Glutamatergic neuron (in vitro differentiated cells): ENCODE results near the gene HDAC4. TPM values are rescaled to one million over a fixed set of nuclear protein-coding genes. Genes with fewer than 3 reads are reported as not detected.

Experiments
- DNase-seq: peaks from one replicate; pipeline ENCODE4 v3.0.0; 2022
- H3K27ac Mint-ChIP-seq: one replicate; pipeline ENCODE4 v1.8.0; 2020; ENCODE audit warnings: mild to moderate bottlenecking, mixed read lengths, inconsistent platforms; ENCODE audit not compliant: unreplicated experiment
- H3K27me3 Mint-ChIP-seq: one replicate; pipeline ENCODE4 v1.8.0; 2020; ENCODE audit warnings: mild to moderate bottlenecking, moderate library complexity, mixed read lengths, inconsistent platforms; ENCODE audit not compliant: unreplicated experiment
- H3K36me3 Mint-ChIP-seq: one replicate; pipeline ENCODE4 v1.8.0; 2020; ENCODE audit warnings: mild to moderate bottlenecking, mixed read lengths, inconsistent platforms; ENCODE audit not compliant: unreplicated experiment
- H3K4me1 Mint-ChIP-seq: one replicate; pipeline ENCODE4 v1.8.0; 2020; ENCODE audit warnings: mild to moderate bottlenecking, low read depth, mixed read lengths, inconsistent platforms; ENCODE audit not compliant: unreplicated experiment
- H3K4me3 Mint-ChIP-seq: one replicate; pipeline ENCODE4 v1.8.0; 2020; ENCODE audit warnings: mild to moderate bottlenecking, mixed read lengths, inconsistent platforms; ENCODE audit not compliant: unreplicated experiment
- H3K9me3 Mint-ChIP-seq: one replicate; pipeline ENCODE4 v1.8.0; 2020; ENCODE audit warnings: mild to moderate bottlenecking, moderate library complexity, mixed read lengths, inconsistent platforms; ENCODE audit not compliant: unreplicated experiment
- total RNA-seq: library from RNA; stranded (reverse); fragmentation: NEBNext Ultra II Directional; extraction: Animal tissue kit (Norgen Biotek cat#: 25700); gene quantifications from one replicate; pipeline ENCODE4 v1.2.1, GENCODE V29; 2021; ENCODE audit not compliant: unreplicated experiment
- TF ChIP-seq, protein P1 (sequence below): fragments of 200-600 bp; sonication (generic); IDR thresholded peaks from one replicate; pipeline ENCODE4 v1.5.0; 2021; ENCODE audit not compliant: partially characterized antibody, unreplicated experiment

The HDAC4 gene
- total RNA-seq, 1 donor from 2014 or later: 90.6 TPM

DNA sequence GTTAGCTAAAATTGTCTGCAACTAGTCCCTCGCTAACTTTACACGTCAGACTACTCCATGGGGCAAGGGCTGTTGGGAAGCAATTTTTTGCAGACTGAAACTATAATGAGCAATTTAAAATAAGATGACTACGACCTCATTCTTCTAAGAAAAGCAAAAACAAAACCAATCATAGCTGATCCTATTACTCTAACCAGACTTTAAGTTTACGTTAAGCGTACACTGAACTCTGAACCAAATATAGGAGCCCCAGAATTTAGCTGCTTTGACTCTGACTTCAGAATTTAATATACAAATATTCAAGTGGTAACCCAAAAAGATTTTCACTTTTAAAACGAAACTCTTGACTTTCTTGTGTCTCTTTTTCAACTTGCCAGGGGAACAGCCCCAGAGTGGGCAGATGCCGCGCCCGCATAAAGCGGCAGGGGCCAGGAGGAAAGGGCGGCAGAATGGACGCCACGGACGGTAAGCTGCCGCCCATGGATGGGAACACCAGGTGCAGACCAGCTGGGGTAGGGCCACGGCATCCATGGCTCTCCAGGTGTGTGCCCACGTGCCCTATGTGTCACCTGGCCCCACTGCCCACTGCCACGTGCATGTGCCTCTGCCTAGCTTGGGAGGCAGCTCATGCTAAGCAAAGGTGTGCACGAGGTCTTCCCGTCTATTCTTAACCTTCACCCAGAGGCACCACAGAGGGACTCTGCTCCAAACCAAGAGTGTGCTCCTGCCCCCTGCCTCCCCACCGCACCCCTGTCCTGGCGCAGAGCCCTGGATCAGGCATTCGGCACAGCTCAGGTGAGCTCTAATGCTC is 217.6 kb downstream of the HDAC4 start:
- peak; percentile 11 for DNase-seq
- TF ChIP-seq, protein P1, sequence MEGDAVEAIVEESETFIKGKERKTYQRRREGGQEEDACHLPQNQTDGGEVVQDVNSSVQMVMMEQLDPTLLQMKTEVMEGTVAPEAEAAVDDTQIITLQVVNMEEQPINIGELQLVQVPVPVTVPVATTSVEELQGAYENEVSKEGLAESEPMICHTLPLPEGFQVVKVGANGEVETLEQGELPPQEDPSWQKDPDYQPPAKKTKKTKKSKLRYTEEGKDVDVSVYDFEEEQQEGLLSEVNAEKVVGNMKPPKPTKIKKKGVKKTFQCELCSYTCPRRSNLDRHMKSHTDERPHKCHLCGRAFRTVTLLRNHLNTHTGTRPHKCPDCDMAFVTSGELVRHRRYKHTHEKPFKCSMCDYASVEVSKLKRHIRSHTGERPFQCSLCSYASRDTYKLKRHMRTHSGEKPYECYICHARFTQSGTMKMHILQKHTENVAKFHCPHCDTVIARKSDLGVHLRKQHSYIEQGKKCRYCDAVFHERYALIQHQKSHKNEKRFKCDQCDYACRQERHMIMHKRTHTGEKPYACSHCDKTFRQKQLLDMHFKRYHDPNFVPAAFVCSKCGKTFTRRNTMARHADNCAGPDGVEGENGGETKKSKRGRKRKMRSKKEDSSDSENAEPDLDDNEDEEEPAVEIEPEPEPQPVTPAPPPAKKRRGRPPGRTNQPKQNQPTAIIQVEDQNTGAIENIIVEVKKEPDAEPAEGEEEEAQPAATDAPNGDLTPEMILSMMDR: no peak
- Mint-ChIP-seq H3K9me3 (peaks cover 10% of the 10 kb centered on the region), H3K4me1 (peaks cover 13% of the 10 kb centered on the region), H3K27ac (no peak overlapping the region), H3K27me3 (peaks cover 13% of the 10 kb centered on the region), H3K4me3 (no peak overlapping the region), H3K36me3 (no peaks in the 10 kb centered on the region)

DNA sequence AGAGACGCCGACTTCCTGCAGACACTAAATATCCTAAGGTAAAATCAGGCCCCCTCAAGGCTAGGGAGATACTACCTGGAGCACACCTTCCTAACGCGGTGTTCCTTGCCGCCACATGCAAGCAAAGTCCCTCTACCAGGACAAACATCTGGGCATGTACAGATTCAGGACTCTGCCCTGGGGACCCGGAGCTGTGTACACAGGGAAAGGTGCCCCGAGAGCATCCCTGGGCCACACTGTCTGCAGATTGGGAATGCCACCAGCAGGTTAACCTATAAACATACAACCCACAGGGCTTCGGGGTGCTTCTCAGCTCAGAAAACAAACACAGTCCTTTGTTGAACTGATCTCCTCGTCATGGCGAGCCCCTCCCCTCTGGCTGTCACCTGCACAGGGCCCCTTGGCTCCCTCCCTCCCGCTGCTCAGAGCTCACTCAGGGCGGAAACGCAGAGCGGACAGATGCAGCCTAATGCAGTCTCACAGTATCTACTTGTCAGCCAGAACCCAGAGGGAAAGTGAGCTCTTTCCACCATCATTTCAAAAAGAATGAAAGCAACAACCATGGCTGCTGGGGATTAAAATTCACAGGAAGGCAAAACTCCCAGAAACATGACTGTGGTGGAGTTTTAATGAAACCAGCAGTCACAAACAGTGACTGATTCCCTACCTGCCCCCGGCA is 218.8 kb downstream of the HDAC4 start:
- Mint-ChIP-seq H3K27ac (no peak overlapping the region), H3K9me3 (peaks cover 13% of the 10 kb centered on the region), H3K27me3 (peaks cover 13% of the 10 kb centered on the region), H3K36me3 (peaks cover 6% of the 10 kb centered on the region), H3K4me1 (peaks cover 13% of the 10 kb centered on the region), H3K4me3 (no peak overlapping the region)
- TF ChIP-seq, protein P1: no peak
- DNase-seq: peak; percentile 42

DNA sequence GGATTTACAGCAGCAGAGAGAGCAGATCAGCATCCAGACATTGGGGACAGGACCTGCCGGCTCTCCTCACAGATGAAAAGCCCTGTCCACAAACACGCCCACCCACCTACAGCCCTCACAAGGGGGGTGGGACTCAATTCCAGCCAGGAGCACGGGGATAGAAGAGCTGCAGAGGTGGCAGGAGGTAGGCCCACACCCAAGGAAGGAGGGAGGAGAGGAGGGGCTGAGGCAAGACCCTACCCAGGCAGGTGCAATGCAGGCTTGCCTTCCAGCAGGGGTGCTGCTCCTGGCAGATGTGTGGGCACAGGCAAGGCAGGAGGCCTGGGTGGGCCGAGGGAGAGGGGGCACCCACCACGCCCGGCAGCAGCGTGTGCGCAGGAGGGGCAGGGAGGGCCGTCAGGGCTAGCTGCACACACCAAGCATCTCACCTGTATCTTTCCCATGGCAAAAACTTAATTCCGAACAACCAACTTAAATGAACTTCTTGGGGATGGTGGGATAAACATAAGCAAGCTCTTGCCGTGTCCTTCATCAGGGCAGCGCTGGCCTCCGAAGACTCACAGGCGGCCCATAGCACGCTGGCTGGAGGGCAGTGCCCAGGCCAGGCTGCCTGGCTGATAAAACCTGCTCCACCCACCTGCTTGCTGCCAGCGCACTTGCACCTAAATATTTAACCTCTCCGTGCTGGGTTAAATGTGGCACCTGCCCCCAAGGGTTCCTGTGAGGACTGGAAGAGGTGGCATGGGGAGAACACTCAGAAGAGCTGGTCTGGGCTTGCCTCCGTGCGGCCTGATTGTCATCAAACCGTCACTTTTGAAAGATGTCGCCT is 219.5 kb downstream of the HDAC4 start:
- Mint-ChIP-seq H3K9me3 (peaks cover 15% of the 10 kb centered on the region), H3K36me3 (peaks cover 14% of the 10 kb centered on the region), H3K4me3 (no peak overlapping the region), H3K4me1 (peaks cover 13% of the 10 kb centered on the region), H3K27me3 (peaks cover 19% of the 10 kb centered on the region), H3K27ac (no peak overlapping the region)
- TF ChIP-seq, protein P1: no peak
- DNase-seq: peak; percentile 5

DNA sequence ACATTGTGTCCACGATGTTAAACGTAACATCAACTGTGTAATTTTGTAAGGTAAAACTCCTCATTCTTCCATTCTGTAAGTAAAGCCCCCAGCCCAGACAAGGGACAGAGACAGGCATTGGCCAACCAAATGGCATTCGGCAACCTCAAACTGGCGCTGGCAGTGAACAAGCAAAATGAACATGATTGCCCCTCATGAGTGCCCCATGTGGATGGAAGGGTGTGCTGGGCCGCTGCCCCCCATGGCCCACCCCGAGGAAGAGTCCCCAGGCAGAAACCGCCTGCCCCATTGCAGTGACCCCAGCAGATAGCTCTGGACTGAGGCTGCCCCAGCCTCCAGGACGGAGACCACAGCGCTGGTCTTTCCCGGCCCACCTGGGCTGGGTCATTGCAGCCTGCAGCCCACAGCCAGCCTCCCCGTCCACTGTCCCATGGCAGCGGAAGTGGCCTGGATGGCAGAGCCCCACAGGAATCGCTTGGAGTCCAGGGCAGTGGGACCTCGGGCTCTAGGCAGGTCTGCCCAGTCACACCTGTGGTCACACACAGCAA is 220.2 kb downstream of the HDAC4 start:
- Mint-ChIP-seq H3K9me3 (peaks cover 15% of the 10 kb centered on the region), H3K36me3 (peaks cover 15% of the 10 kb centered on the region), H3K4me3 (no peak overlapping the region), H3K27me3 (peaks cover 19% of the 10 kb centered on the region), H3K27ac (no peak overlapping the region), H3K4me1 (peaks cover 13% of the 10 kb centered on the region)
- TF ChIP-seq, protein P1: no peak
- DNase-seq: peak; percentile 10
